Activated CD4-positive, alpha-beta T cell treated with anti-CD3 and anti-CD28 coated beads, Interleukin-2, Interleukin-6, amounts not matched to agents 100 ng/mL and 50 ng/mL, durations not matched to agents 16 hours and 8 hours (primary cell): ENCODE results near the gene CCDC33.
"Not testable (repeated sequence)": the region's sequence is repeated elsewhere in the genome, so short reads cannot be mapped to it uniquely, and the experiment has no call there.

ENCODE experiments used
- DNase-seq: peaks from one replicate; pipeline ENCODE4 v3.0.0-alpha.2; 2020

CCDC33 gene

GRCh38 chr15:74338676-74339075 lies 102.5 kb downstream of the CCDC33 start:
- no peak for DNase-seq

- DNase-seq = no peak
These were observed 103.2 kb downstream of the CCDC33 start for GRCh38 chr15:74339371-74339770.

- no peak for DNase-seq
These were observed 104.0 kb downstream of the CCDC33 start for GRCh38 chr15:74340150-74340549.

GRCh38 chr15:74343127-74343796 lies 107.1 kb downstream of the CCDC33 start:
- DNase-seq = no peak

GRCh38 chr15:74343797-74344127 lies 107.6 kb downstream of the CCDC33 start:
- no peak for DNase-seq

- no peak for DNase-seq
These were observed 108.9 kb downstream of the CCDC33 start for GRCh38 chr15:74345051-74345450.

- no peak for DNase-seq
These were observed 111.7 kb downstream of the CCDC33 start for GRCh38 chr15:74347757-74348250.

GRCh38 chr15:74349241-74349778 lies 113.2 kb downstream of the CCDC33 start:
- DNase-seq = no peak

GRCh38 chr15:74350295-74351275 lies 114.5 kb downstream of the CCDC33 start:
- no peak for DNase-seq

- DNase-seq = no peak
These were observed 115.5 kb downstream of the CCDC33 start for GRCh38 chr15:74351670-74352069.

- DNase-seq = no peak
These were observed 116.3 kb downstream of the CCDC33 start for GRCh38 chr15:74352393-74352910.

- not testable (repeated sequence) for DNase-seq
These were observed 117.9 kb downstream of the CCDC33 start for GRCh38 chr15:74353992-74354391.

- not testable (repeated sequence) for DNase-seq
These were observed 119.9 kb downstream of the CCDC33 start for GRCh38 chr15:74356050-74356449.

- not testable (repeated sequence) for DNase-seq
These were observed 121.4 kb downstream of the CCDC33 start for GRCh38 chr15:74357514-74357913.

GRCh38 chr15:74359376-74359775 lies 123.2 kb downstream of the CCDC33 start:
- not testable (repeated sequence) for DNase-seq

GRCh38 chr15:74360855-74361254 lies 124.7 kb downstream of the CCDC33 start:
- DNase-seq = not testable (repeated sequence)

- DNase-seq = no peak
These were observed 126.4 kb downstream of the CCDC33 start for GRCh38 chr15:74362482-74362881.

GRCh38 chr15:74364936-74365597 lies 128.9 kb downstream of the CCDC33 start:
- DNase-seq = no peak

- DNase-seq = peak; percentile 9
These were observed 129.7 kb downstream of the CCDC33 start for GRCh38 chr15:74365598-74366445.

GRCh38 chr15:74367296-74367854 lies 131.2 kb downstream of the CCDC33 start, which contains the start of gene CYP11A1:
TSS of gene CYP11A1 (minus strand) at chr15:74367646. CDS start at chr15:74367585, 61 bp downstream.
- no peak for DNase-seq

- DNase-seq = no peak
These were observed 132.0 kb downstream of the CCDC33 start for GRCh38 chr15:74368121-74368520.
